Measurements from ENCODE around the gene CACNG4.

CACNG4 gene

DNA sequence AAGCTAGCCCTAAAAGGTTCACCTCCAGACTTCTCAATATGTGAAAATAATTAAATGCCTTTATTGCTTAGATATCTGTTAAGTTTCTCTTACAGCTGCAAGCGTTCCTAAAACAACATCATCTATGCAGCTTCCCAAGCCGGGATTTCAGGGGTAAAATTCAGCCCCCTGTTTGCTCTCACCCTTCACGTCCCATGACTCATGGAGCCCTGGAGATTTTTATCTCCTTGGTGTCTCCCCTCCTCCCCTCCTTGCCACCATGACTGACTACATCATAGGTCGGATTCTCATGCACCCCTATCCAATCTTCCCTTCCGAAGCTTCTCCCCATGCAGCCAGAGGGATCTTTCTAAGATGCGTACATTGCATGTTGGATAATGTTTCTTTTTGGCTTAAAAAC, 21.0 kb upstream of the CACNG4 start:
- Histone ChIP-seq H3K27me3 (replicated peaks; ENCODE audit: control insufficient read depth, insufficient read depth, low read length, poor library complexity, severe bottlenecking) (peaks cover 11% of the 10 kb centered on the region), H3K4me3 (ENCODE audit: insufficient read depth, low read depth, low read length, poor library complexity, severe bottlenecking) (no peak overlapping the region), H3K36me3 (ENCODE audit: control insufficient read depth, insufficient read depth, low read length) (no peaks in the 10 kb centered on the region), H3K4me1 (ENCODE audit: control insufficient read depth, insufficient read depth, low read length, poor library complexity, severe bottlenecking) (no peaks in the 10 kb centered on the region), H3K9me3 (ENCODE audit: control insufficient read depth, low read length) (no peaks in the 10 kb centered on the region), H3K27ac (ENCODE audit: insufficient read depth, low read length, poor library complexity, severe bottlenecking) (no peak overlapping the region)
- DNase-seq: no peak

GRCh38 chr17:66944351-66945146, 20.0 kb upstream of the CACNG4 start:
- Histone ChIP-seq H3K27me3 (replicated peaks; ENCODE audit: control insufficient read depth, insufficient read depth, low read length, poor library complexity, severe bottlenecking) (peaks cover 11% of the 10 kb centered on the region), H3K9me3 (ENCODE audit: control insufficient read depth, low read length) (no peaks in the 10 kb centered on the region), H3K4me1 (ENCODE audit: control insufficient read depth, insufficient read depth, low read length, poor library complexity, severe bottlenecking) (no peaks in the 10 kb centered on the region), H3K4me3 (ENCODE audit: insufficient read depth, low read depth, low read length, poor library complexity, severe bottlenecking) (no peak overlapping the region), H3K36me3 (ENCODE audit: control insufficient read depth, insufficient read depth, low read length) (no peaks in the 10 kb centered on the region), H3K27ac (ENCODE audit: insufficient read depth, low read length, poor library complexity, severe bottlenecking) (no peak overlapping the region)
- DNase-seq: no peak

DNA sequence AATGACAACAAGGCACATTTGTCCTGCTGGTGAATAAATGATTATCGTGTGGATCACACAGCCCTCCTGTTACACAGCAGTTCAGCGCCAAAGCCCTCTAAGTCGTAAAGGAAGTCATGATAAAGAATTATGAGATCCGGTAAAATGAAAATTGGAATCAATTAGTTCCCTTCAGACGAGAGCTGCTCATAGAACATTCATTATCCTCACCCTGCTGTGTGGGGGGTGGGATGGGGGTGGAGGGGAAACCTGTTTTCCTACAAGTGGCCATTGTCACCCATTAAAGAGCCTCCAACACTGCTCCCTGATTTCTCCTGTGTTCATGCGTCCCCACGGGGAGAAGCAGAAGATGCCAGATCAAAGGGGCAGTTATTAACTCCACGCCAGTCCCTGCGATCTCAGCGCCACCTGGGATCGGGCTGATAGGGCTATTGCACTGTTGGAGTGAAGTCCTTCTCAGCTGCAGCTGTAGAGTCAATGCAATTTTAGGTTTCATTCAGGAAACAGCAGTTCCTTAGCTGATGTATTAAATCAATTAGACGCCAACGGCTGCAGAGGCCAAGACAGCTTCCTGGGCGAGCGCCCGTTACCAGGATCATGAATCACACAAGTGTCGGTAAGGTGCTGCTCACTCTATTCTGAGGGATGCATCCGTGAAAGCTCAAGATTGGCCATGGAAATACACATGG, 19.2 kb upstream of the CACNG4 start:
- no peak for DNase-seq
- Histone ChIP-seq H3K4me3 (ENCODE audit: insufficient read depth, low read depth, low read length, poor library complexity, severe bottlenecking) (no peak overlapping the region), H3K27me3 (replicated peaks; ENCODE audit: control insufficient read depth, insufficient read depth, low read length, poor library complexity, severe bottlenecking) (peaks cover 11% of the 10 kb centered on the region), H3K36me3 (ENCODE audit: control insufficient read depth, insufficient read depth, low read length) (no peaks in the 10 kb centered on the region), H3K9me3 (ENCODE audit: control insufficient read depth, low read length) (no peaks in the 10 kb centered on the region), H3K27ac (ENCODE audit: insufficient read depth, low read length, poor library complexity, severe bottlenecking) (no peak overlapping the region), H3K4me1 (ENCODE audit: control insufficient read depth, insufficient read depth, low read length, poor library complexity, severe bottlenecking) (no peaks in the 10 kb centered on the region)

GRCh38 chr17:66946251-66946650, 18.3 kb upstream of the CACNG4 start:
- Histone ChIP-seq H3K27me3 (replicated peaks; ENCODE audit: control insufficient read depth, insufficient read depth, low read length, poor library complexity, severe bottlenecking) (peaks cover 11% of the 10 kb centered on the region), H3K4me3 (ENCODE audit: insufficient read depth, low read depth, low read length, poor library complexity, severe bottlenecking) (no peak overlapping the region), H3K4me1 (ENCODE audit: control insufficient read depth, insufficient read depth, low read length, poor library complexity, severe bottlenecking) (no peaks in the 10 kb centered on the region), H3K36me3 (ENCODE audit: control insufficient read depth, insufficient read depth, low read length) (no peaks in the 10 kb centered on the region), H3K27ac (ENCODE audit: insufficient read depth, low read length, poor library complexity, severe bottlenecking) (no peak overlapping the region), H3K9me3 (ENCODE audit: control insufficient read depth, low read length) (no peaks in the 10 kb centered on the region)
- DNase-seq: no peak

DNA sequence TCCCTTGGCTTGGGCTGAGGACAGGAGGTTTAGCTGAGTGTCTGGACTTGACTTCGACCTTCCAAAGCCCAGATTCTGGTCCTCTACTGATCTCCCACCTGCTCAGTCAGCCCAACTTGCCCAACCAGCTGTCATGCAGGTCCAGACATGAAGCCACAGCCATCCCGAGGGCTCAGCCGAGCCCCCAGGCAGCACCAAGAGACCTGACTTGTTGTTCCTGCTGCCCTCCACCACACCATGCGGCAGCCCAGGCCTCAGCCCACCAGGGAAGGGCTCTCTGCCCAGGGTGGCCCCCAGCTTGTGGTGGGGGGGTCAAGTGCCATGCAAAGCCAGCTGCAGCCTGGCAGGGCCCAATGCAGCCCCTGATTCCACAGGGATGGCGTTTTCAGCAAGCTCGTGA, 17.2 kb upstream of the CACNG4 start:
- DNase-seq: no peak
- Histone ChIP-seq H3K36me3 (ENCODE audit: control insufficient read depth, insufficient read depth, low read length) (no peaks in the 10 kb centered on the region), H3K4me1 (ENCODE audit: control insufficient read depth, insufficient read depth, low read length, poor library complexity, severe bottlenecking) (no peaks in the 10 kb centered on the region), H3K27me3 (replicated peaks; ENCODE audit: control insufficient read depth, insufficient read depth, low read length, poor library complexity, severe bottlenecking) (peaks cover 11% of the 10 kb centered on the region), H3K27ac (ENCODE audit: insufficient read depth, low read length, poor library complexity, severe bottlenecking) (no peak overlapping the region), H3K4me3 (ENCODE audit: insufficient read depth, low read depth, low read length, poor library complexity, severe bottlenecking) (no peak overlapping the region), H3K9me3 (ENCODE audit: control insufficient read depth, low read length) (no peaks in the 10 kb centered on the region)

- Histone ChIP-seq H3K4me1 (ENCODE audit: control insufficient read depth, insufficient read depth, low read length, poor library complexity, severe bottlenecking) (no peaks in the 10 kb centered on the region), H3K36me3 (ENCODE audit: control insufficient read depth, insufficient read depth, low read length) (no peaks in the 10 kb centered on the region), H3K27ac (ENCODE audit: insufficient read depth, low read length, poor library complexity, severe bottlenecking) (no peak overlapping the region), H3K27me3 (replicated peaks; ENCODE audit: control insufficient read depth, insufficient read depth, low read length, poor library complexity, severe bottlenecking) (peaks cover 11% of the 10 kb centered on the region), H3K9me3 (ENCODE audit: control insufficient read depth, low read length) (no peaks in the 10 kb centered on the region), H3K4me3 (ENCODE audit: insufficient read depth, low read depth, low read length, poor library complexity, severe bottlenecking) (no peak overlapping the region)
- DNase-seq: no peak
Observed at GRCh38 chr17:66948061-66948750, 16.3 kb upstream of the CACNG4 start.

GRCh38 chr17:66949501-66949900, 15.0 kb upstream of the CACNG4 start:
- Histone ChIP-seq H3K4me1 (ENCODE audit: control insufficient read depth, insufficient read depth, low read length, poor library complexity, severe bottlenecking) (no peaks in the 10 kb centered on the region), H3K9me3 (ENCODE audit: control insufficient read depth, low read length) (no peaks in the 10 kb centered on the region), H3K4me3 (ENCODE audit: insufficient read depth, low read depth, low read length, poor library complexity, severe bottlenecking) (no peak overlapping the region), H3K27me3 (replicated peaks; ENCODE audit: control insufficient read depth, insufficient read depth, low read length, poor library complexity, severe bottlenecking) (peaks cover 11% of the 10 kb centered on the region), H3K36me3 (ENCODE audit: control insufficient read depth, insufficient read depth, low read length) (no peaks in the 10 kb centered on the region), H3K27ac (ENCODE audit: insufficient read depth, low read length, poor library complexity, severe bottlenecking) (no peak overlapping the region)
- DNase-seq: no peak

DNA sequence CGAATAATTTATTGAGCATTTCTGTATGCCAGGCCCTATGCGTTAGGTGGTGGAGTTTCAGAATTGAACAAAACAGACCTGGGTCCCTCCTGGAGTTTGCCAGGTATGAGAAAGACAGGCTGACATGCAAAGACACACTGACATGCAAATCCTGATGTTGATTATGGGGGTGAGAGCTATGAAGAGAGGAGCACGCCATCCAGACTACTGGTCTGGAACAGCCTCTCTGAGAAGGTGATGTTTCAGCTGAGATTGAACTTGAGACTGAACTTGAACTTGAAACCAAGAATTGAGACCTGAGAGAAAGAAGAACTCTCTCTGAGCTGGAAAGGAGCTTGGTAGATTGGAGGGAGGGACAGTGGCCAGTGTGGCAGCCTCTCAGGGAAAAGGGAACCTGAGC, 14.2 kb upstream of the CACNG4 start:
- Histone ChIP-seq H3K36me3 (ENCODE audit: control insufficient read depth, insufficient read depth, low read length) (no peaks in the 10 kb centered on the region), H3K9me3 (ENCODE audit: control insufficient read depth, low read length) (no peaks in the 10 kb centered on the region), H3K4me3 (ENCODE audit: insufficient read depth, low read depth, low read length, poor library complexity, severe bottlenecking) (no peak overlapping the region), H3K4me1 (ENCODE audit: control insufficient read depth, insufficient read depth, low read length, poor library complexity, severe bottlenecking) (no peaks in the 10 kb centered on the region), H3K27ac (ENCODE audit: insufficient read depth, low read length, poor library complexity, severe bottlenecking) (no peak overlapping the region), H3K27me3 (replicated peaks; ENCODE audit: control insufficient read depth, insufficient read depth, low read length, poor library complexity, severe bottlenecking) (peaks cover 10% of the 10 kb centered on the region)
- DNase-seq: no peak

GRCh38 chr17:66950886-66951604, 13.5 kb upstream of the CACNG4 start:
- Histone ChIP-seq H3K9me3 (ENCODE audit: control insufficient read depth, low read length) (no peaks in the 10 kb centered on the region), H3K4me1 (ENCODE audit: control insufficient read depth, insufficient read depth, low read length, poor library complexity, severe bottlenecking) (no peaks in the 10 kb centered on the region), H3K36me3 (ENCODE audit: control insufficient read depth, insufficient read depth, low read length) (no peaks in the 10 kb centered on the region), H3K27me3 (replicated peaks; ENCODE audit: control insufficient read depth, insufficient read depth, low read length, poor library complexity, severe bottlenecking) (peaks cover 4% of the 10 kb centered on the region), H3K27ac (ENCODE audit: insufficient read depth, low read length, poor library complexity, severe bottlenecking) (no peak overlapping the region), H3K4me3 (ENCODE audit: insufficient read depth, low read depth, low read length, poor library complexity, severe bottlenecking) (no peak overlapping the region)
- no peak for DNase-seq
